Lung (tissue), 12 donors: Measurements from ENCODE around the gene AKR1C4. TPM values are rescaled to one million over a fixed set of nuclear protein-coding genes. Genes with fewer than 3 reads are reported as not detected.
"Not testable (repeated sequence)": the region's sequence is repeated elsewhere in the genome, so short reads cannot be mapped to it uniquely, and the experiment has no call there.

Experiments used
- ATAC-seq: fragments of 200-7000 bp; cut with Tn5 transposase; one replicate; pipeline ENCODE4 v1.9.1; 2020; ENCODE audit warnings: moderate number of reproducible peaks; ENCODE audit not compliant: insufficient read depth, low FRiP score
- DNase-seq, 3 donors: peaks; one replicate each; pipeline ENCODE4 v3.0.0-alpha.2; 2013 to 2017
- H3K27ac ChIP-seq, 2 donors: one replicate each; pipeline ENCODE4 v1.5.1; 2013; ENCODE audit warnings: mild to moderate bottlenecking in 2 of 2, moderate library complexity in 2 of 2, control low read depth in 1 of 2, inconsistent platforms in 1 of 2, low read depth in 1 of 2, low read length in 1 of 2
- H3K27me3 ChIP-seq, 3 donors: one replicate each; pipeline ENCODE4 v1.5.1; 2013; ENCODE audit warnings: low read length in 2 of 3; ENCODE audit not compliant: control insufficient read depth in 3 of 3, insufficient read depth in 3 of 3
- H3K36me3 ChIP-seq, 4 donors: one replicate each; pipeline ENCODE4 v1.5.1; 2013; ENCODE audit warnings: low read length in 4 of 4, mild to moderate bottlenecking in 1 of 4, moderate library complexity in 1 of 4; ENCODE audit not compliant: control insufficient read depth in 4 of 4, insufficient read depth in 4 of 4
- H3K4me1 ChIP-seq, 5 donors: one replicate each; pipeline ENCODE4 v1.5.1; 2013; ENCODE audit warnings: low read length in 5 of 5, mild to moderate bottlenecking in 2 of 5, moderate library complexity in 1 of 5; ENCODE audit not compliant: control insufficient read depth in 5 of 5, insufficient read depth in 5 of 5
- H3K4me3 ChIP-seq: one replicate; pipeline ENCODE4 v1.5.1; 2013; ENCODE audit warnings: mild to moderate bottlenecking, control low read depth, moderate library complexity
- H3K9ac ChIP-seq, 2 donors: one replicate each; pipeline ENCODE4 v1.5.1; 2013; ENCODE audit warnings: low read length in 2 of 2, control low read depth in 1 of 2; ENCODE audit not compliant: insufficient read depth in 1 of 2
- H3K9me3 ChIP-seq, 4 donors: one replicate each; pipeline ENCODE4 v1.5.1; 2013; ENCODE audit warnings: low read length in 3 of 4, mild to moderate bottlenecking in 1 of 4, moderate library complexity in 1 of 4; ENCODE audit not compliant: control insufficient read depth in 4 of 4, insufficient read depth in 3 of 4
- WGBS, 2 donors: extraction: QIAGEN DNeasy Blood & Tissue Kit; methylation state at CpG; one replicate each; pipeline ENCODE4 v1.1.7; 2013; 5-methylcytosine and 5-hydroxymethylcytosine counted together
- polyA plus RNA-seq, 2 donors: library from polyadenylated mRNA; stranded (reverse); fragments of 200-250 nt; gene quantifications; one replicate each; pipeline ENCODE4 v1.2.1, GENCODE V29; 2013
- total RNA-seq, 2 donors: library from RNA; depleted of rRNA in 1 of 2; stranded (reverse); fragments of >200 nt in 1 of 2; gene quantifications; one replicate each; pipeline ENCODE4 v1.2.1, GENCODE V29; 2014 to 2021
- TF ChIP-seq, protein P1 (sequence below): IDR thresholded peaks from 2 replicates; pipeline ENCODE4 v1.5.1; 2012; ENCODE audit warnings: mild to moderate bottlenecking; ENCODE audit errors: control extremely low read depth, extremely low read depth
- donor health status: control.
- donor health status: control.
- donor health status: Bipolar disorder and iron deficiency.
- donor health status: healthy.
- donor health status: DM: yes; HTN: yes; CAD: no.

Gene AKR1C4
- total and polyA plus RNA-seq, 4 donors: 0.02 TPM; not detected in 3

DNA sequence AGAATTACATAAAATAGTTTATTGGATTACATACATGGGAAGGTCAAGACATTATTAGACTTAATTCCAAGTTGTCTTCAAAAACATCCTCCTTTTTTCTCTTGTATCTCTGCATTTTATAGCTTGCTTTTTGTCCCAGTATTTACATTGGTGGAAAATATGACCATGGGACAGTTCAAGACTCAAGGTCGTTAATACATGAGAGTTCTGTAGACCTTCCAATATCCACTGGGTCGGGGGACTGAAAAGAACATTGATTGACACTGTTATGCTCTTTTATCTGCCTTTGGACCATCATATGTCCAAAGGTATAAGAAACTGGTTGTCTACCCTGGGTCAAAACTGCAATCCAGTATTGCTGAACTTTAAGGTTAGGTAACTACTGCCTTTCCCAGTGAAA is 36.7 kb downstream of the AKR1C4 start:
- Histone ChIP-seq H3K36me3 (no peaks in the 10 kb centered on the region), H3K9me3 (no peaks in the 10 kb centered on the region), H3K27ac (no peak overlapping the region), H3K27me3 (no peaks in the 10 kb centered on the region), H3K9ac (no peak overlapping the region), H3K4me3 (no peak overlapping the region), H3K4me1 (peaks cover 0 to 6% (median 1%) of the 10 kb centered on the region in 5 donors)
- TF ChIP-seq, protein P1, sequence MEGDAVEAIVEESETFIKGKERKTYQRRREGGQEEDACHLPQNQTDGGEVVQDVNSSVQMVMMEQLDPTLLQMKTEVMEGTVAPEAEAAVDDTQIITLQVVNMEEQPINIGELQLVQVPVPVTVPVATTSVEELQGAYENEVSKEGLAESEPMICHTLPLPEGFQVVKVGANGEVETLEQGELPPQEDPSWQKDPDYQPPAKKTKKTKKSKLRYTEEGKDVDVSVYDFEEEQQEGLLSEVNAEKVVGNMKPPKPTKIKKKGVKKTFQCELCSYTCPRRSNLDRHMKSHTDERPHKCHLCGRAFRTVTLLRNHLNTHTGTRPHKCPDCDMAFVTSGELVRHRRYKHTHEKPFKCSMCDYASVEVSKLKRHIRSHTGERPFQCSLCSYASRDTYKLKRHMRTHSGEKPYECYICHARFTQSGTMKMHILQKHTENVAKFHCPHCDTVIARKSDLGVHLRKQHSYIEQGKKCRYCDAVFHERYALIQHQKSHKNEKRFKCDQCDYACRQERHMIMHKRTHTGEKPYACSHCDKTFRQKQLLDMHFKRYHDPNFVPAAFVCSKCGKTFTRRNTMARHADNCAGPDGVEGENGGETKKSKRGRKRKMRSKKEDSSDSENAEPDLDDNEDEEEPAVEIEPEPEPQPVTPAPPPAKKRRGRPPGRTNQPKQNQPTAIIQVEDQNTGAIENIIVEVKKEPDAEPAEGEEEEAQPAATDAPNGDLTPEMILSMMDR: no peak
- DNase-seq (no peak), ATAC-seq (no peak)
- 83 to 89% methylated on average over 2 of the region's 2 CpGs for WGBS, 2 donors

GRCh38 chr10:5234106-5234860 is 37.6 kb downstream of the AKR1C4 start:
- no peak overlapping the region for H3K27ac ChIP-seq
- H3K9ac ChIP-seq: no peak overlapping the region
- WGBS, 2 donors: 46 to 57% methylated on average over 6 of the region's 6 CpGs
- ATAC-seq (peak; percentile 72), DNase-seq (peak; percentile 27 to 86 (median 59))
- no peaks in the 10 kb centered on the region for H3K9me3 ChIP-seq
- TF ChIP-seq, protein P1: no peak
- no peaks in the 10 kb centered on the region for H3K36me3 ChIP-seq
- no peaks in the 10 kb centered on the region for H3K27me3 ChIP-seq
- H3K4me3 ChIP-seq: no peak overlapping the region
- peaks cover 0 to 6% (median 1%) of the 10 kb centered on the region in 5 donors for H3K4me1 ChIP-seq

- H3K36me3 ChIP-seq, H3K27me3 ChIP-seq, H3K4me3 ChIP-seq, ATAC-seq, H3K27ac ChIP-seq, DNase-seq, H3K4me1 ChIP-seq, H3K9ac ChIP-seq, H3K9me3 ChIP-seq: not testable (repeated sequence)
- WGBS, 2 donors: 54 to 81% methylated on average over 2 of the region's 2 CpGs
Observed at GRCh38 chr10:5237541-5237940, 40.9 kb downstream of the AKR1C4 start.

- no peaks in the 10 kb centered on the region for H3K4me1 ChIP-seq
- ATAC-seq: no peak
- H3K9ac ChIP-seq: no peak overlapping the region
- H3K4me3 ChIP-seq: no peak overlapping the region
- H3K27me3 ChIP-seq: no peaks in the 10 kb centered on the region
- DNase-seq: no peak
- no peaks in the 10 kb centered on the region for H3K36me3 ChIP-seq
- TF ChIP-seq, protein P1: no peak
- no peaks in the 10 kb centered on the region for H3K9me3 ChIP-seq
- H3K27ac ChIP-seq: no peak overlapping the region
- WGBS, 2 donors: 32 to 95% methylated on average over 1 of the region's 1 CpG
Observed at GRCh38 chr10:5242585-5242984, 45.9 kb downstream of the AKR1C4 start.
